ENCODE results near the gene THSD7A.

DNA sequence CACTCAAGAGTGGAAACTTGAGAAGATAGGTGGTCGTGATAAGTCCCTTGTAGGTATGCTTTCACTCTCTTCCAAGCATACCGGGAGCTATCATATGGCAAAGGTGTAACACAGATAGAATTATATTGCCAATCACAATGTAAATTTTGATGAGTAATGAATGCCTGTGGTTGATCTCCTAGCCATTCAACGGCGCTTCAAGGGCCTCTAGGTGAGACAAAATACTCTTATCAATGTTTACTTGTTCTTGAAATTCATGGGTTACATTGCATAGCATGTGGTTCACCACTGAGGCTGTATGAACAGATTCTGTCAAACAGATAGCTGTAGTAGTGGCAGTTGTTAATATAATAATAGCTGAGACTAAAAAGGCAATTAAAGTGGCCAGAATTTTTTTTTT, 82.4 kb downstream of the THSD7A start:
- TF ChIP-seq ZFX (IDR thresholded peaks at IDR 0.05) = no peak
- TF ChIP-seq, protein P1, sequence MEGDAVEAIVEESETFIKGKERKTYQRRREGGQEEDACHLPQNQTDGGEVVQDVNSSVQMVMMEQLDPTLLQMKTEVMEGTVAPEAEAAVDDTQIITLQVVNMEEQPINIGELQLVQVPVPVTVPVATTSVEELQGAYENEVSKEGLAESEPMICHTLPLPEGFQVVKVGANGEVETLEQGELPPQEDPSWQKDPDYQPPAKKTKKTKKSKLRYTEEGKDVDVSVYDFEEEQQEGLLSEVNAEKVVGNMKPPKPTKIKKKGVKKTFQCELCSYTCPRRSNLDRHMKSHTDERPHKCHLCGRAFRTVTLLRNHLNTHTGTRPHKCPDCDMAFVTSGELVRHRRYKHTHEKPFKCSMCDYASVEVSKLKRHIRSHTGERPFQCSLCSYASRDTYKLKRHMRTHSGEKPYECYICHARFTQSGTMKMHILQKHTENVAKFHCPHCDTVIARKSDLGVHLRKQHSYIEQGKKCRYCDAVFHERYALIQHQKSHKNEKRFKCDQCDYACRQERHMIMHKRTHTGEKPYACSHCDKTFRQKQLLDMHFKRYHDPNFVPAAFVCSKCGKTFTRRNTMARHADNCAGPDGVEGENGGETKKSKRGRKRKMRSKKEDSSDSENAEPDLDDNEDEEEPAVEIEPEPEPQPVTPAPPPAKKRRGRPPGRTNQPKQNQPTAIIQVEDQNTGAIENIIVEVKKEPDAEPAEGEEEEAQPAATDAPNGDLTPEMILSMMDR (conservative IDR thresholded peaks at IDR 0.05) = no peak

Data from C4-2B (cell line).